ENCODE measurements around the gene TTLL6.
"Not testable (repeated sequence)": the region's sequence is repeated elsewhere in the genome, so short reads cannot be mapped to it uniquely, and the experiment has no call there.

TTLL6 gene

DNA sequence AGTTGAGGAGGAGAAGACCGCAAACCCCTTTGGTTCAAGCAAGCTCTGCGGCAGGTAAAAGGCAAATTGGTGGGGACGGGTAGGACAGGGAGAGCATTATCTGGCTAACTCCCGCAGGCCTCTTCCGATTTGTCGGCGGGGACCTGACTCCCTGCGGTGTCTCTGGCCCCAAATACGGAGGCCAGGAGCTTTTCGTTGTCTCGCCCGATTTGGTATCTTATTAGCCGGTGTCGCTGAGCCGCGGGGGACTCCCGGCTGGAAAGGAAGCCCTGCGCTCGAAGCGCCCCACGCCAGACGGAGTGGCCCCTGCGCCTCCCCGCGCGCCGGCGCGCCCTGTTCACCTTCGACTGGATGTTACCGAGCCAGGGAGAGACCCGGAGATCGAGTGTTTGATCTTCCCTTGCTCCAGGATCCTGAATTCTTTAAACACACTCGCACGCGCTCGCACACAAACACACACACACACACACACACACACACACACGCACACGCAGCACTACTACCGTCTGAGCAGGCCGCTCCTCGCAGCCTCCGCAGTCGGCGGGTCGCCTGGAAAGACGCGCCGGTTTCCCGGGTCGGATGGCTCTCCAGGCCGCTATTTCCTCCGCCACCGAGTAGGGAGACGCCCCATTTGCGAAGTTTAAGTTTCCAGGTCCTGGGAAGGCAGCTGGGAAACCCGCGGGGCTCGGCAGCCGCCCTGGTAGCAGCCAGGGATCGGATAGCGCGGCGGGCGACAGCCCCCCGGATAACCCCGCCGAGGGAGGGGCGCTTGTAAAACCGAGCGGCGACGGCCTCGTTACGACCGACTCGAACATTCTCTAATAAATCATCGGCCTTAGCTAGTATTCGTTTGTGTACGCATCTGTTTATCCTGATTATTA, 98.0 kb downstream of the TTLL6 start:
- ATAC-seq (peak; percentile 37), DNase-seq (no peak)
- H3K27ac Mint-ChIP-seq, result peak overlapping the region; percentile 59 to 87
- no peaks in the 10 kb centered on the region for H3K9me3 Mint-ChIP-seq
- H3K27me3 Mint-ChIP-seq, result peaks cover 97% of the 10 kb centered on the region
- peak overlapping the region; percentile 64 to 76 for H3K4me3 Mint-ChIP-seq
- H3K4me1 Mint-ChIP-seq, result peaks cover 47% of the 10 kb centered on the region

DNA sequence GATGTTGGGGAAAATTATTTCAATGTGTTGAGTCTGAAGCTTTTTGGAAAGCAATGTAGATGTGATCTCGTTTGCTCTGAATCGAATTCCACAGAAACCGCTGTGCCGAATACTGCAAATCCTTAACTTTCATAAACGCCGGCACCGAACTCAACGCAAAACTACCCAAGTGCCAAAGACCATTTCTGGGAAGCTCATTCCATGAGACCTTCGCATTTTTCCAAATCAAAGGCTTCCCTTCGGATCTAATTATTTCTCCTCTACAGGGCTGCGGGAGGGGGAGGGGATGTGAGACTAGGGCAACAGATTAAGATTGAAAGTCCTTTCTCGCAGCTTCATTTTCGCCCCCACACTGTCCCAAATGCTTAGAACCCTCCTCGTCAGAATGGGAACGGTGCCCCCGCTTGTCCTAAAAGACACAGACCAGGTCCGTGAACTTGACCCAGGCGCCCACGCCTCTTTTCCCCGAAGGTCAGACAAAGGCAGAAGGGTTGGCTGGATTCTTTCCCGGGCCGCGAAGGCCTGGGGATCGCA, 98.7 kb downstream of the TTLL6 start:
- Mint-ChIP-seq H3K4me3 (peak overlapping the region; percentile 64 to 76), H3K4me1 (peaks cover 40% of the 10 kb centered on the region), H3K27me3 (peaks cover 97% of the 10 kb centered on the region), H3K27ac (no peak overlapping the region), H3K9me3 (no peaks in the 10 kb centered on the region)
- DNase-seq, result no peak
- no peak for ATAC-seq

DNA sequence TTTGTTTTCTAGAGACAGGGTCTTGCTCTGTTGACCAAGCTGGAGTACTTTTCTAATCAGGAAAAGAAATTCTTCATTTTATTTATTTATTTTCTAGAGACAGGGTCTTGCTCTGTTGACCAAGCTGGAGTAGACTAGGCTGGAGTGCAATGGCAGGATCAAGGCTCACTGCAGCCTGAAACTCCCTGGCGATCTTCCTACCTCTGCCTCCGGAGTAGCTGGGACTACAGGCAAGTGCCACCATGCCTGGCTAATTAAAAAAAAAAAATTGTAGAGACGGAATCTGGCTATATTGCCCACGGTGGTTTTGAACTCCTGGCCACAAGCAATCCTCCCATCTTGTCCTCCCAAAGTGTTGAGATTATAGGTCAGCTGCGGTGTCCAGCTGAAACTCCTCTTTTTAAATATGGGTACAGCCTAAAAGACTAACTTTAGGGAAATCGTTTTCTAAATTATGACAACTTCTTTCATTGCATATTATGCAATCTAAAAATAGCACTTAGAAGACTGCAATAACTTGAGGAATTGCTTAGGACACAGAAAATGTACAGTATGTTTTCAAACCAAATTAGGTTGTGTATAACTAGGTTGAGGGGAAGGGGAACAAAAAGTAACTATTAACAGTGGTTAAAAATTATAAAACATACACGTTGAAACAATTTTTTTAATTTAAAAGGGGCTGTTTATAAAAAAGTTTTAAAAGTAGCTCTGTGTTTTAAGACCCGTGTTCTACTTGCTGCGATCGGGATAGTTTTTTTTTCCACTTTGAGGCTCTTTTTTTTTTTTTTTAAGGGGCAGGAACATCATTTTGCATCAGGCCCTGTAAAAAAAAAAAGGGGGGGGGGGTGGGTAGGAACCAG, 99.4 kb downstream of the TTLL6 start:
- Mint-ChIP-seq H3K27ac (no peak overlapping the region), H3K4me3 (peak overlapping the region in 1 of 2 donors; percentile 23)
- DNase-seq, result no peak

GRCh38 chr17:48716549-48716948, 100.5 kb downstream of the TTLL6 start:
- H3K9me3 Mint-ChIP-seq, ATAC-seq, DNase-seq, H3K4me3 Mint-ChIP-seq, H3K27ac Mint-ChIP-seq: not testable (repeated sequence)
- Mint-ChIP-seq H3K4me1 (peaks cover 27% of the 10 kb centered on the region), H3K27me3 (peaks cover 88% of the 10 kb centered on the region)

More for the DNA sequence above, 99.4 kb downstream of the TTLL6 start:
- H3K9me3 Mint-ChIP-seq, result no peaks in the 10 kb centered on the region
- peaks cover 33% of the 10 kb centered on the region for H3K4me1 Mint-ChIP-seq
- ATAC-seq, result no peak
- peaks cover 95% of the 10 kb centered on the region for H3K27me3 Mint-ChIP-seq

DNA sequence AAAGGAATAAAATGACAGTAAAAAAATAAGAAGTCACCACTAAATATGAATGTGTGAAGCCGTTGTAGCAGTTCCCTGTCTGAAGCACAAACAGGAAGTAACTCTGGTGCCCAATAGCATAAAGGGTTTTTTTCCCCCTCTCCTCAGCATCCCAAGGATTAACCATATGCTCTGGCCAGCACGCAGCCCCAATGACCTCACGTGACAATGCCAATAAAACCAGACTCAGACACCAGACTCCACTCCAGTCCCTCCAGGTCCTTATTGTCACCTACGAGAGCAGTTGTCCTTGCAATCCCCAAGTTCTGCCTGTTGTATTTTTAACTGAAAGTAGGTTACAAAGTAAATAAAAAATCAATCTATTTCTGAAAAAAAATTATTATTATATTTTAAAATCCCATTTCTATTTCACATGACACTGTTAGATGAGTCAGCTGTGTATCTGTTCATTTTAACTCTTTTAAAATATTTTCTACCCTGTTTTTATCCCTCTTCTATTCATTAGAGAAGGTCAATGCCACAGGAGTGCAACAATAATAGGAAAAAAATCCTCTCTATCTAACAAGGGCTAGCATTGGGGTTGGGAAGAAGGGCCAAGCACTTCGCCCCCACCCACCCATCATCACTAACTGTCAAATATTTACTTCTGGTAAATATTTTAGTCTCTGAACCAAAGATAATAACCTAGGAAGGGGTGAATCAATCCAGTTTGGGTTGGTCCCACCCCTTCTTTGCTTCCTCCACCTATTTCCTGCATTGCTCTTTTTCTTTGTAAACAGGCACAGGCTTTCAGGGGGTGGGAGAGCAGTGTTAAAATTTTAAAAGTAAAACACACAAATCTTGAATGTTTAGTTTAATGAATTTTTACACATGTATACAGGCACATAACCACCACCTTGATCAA, 101.3 kb downstream of the TTLL6 start:
- Mint-ChIP-seq H3K27me3 (peaks cover 87% of the 10 kb centered on the region), H3K9me3 (no peaks in the 10 kb centered on the region), H3K4me1 (peaks cover 23% of the 10 kb centered on the region), H3K4me3 (no peak overlapping the region), H3K27ac (no peak overlapping the region)
- ATAC-seq (no peak), DNase-seq (no peak)
